GM19372 (cell line): ENCODE results near the gene AMER3.

ENCODE experiments used
- ATAC-seq: cut with Tn5 transposase; IDR thresholded peaks from one replicate; pipeline ENCODE4 v1.9.1; 2021; ENCODE audit warnings: mild to moderate bottlenecking, low read depth, moderate library complexity; ENCODE audit not compliant: unreplicated experiment

AMER3 gene

GRCh38 chr2:130749078-130749477 lies 6.3 kb upstream of the AMER3 start:
- ATAC-seq, result no peak

- ATAC-seq, result no peak
Measured at GRCh38 chr2:130749641-130750040, 5.7 kb upstream of the AMER3 start.

- ATAC-seq, result no peak
Measured at GRCh38 chr2:130754811-130755210, 529 bp upstream of the AMER3 start.

- no peak for ATAC-seq
Measured at GRCh38 chr2:130756053-130756873, 923 bp downstream of the AMER3 start.

GRCh38 chr2:130756874-130757668 lies 1.7 kb downstream of the AMER3 start:
- no peak for ATAC-seq

- no peak for ATAC-seq
Measured at GRCh38 chr2:130759906-130760753, 4.8 kb downstream of the AMER3 start.

- no peak for ATAC-seq
Measured at GRCh38 chr2:130760754-130761751, 5.7 kb downstream of the AMER3 start.

GRCh38 chr2:130762031-130762909 lies 6.9 kb downstream of the AMER3 start:
- ATAC-seq, result no peak

GRCh38 chr2:130762910-130763385 lies 7.6 kb downstream of the AMER3 start:
- ATAC-seq, result no peak

- ATAC-seq, result no peak
Measured at GRCh38 chr2:130763405-130763804, 8.1 kb downstream of the AMER3 start.

GRCh38 chr2:130764035-130764820 lies 8.9 kb downstream of the AMER3 start:
- ATAC-seq, result no peak

- ATAC-seq, result no peak
Measured at GRCh38 chr2:130764821-130765115, 9.4 kb downstream of the AMER3 start.

- ATAC-seq, result no peak
Measured at GRCh38 chr2:130765464-130765863, 10.1 kb downstream of the AMER3 start.

GRCh38 chr2:130766037-130766436 lies 10.7 kb downstream of the AMER3 start:
- ATAC-seq, result no peak

- ATAC-seq, result no peak
Measured at GRCh38 chr2:130766711-130767407, 11.5 kb downstream of the AMER3 start.

GRCh38 chr2:130767408-130767775 lies 12.1 kb downstream of the AMER3 start:
- ATAC-seq, result no peak

GRCh38 chr2:130768191-130768855 lies 13.0 kb downstream of the AMER3 start:
- no peak for ATAC-seq
